Tibial nerve (tissue), 4 donors: ENCODE measurements around the gene TCP11L2. TPM values are rescaled to one million over a fixed set of nuclear protein-coding genes. Genes with fewer than 3 reads are reported as not detected.

Experiments
- DNase-seq, 2 donors: peaks; one replicate each; pipeline ENCODE4 v3.0.0-alpha.2; 2019; ENCODE audit warnings: low spot score in 2 of 2
- H3K27ac ChIP-seq, 4 donors: fragments of 200-600 bp; sonication (generic) in 3 of 4; one replicate each; pipeline ENCODE4 v1.5.1; 2017 to 2019; ENCODE audit warnings: mild to moderate bottlenecking in 1 of 4
- H3K27me3 ChIP-seq, 2 donors: fragments of 200-600 bp; sonication (generic) in 1 of 2; one replicate each; pipeline versions ENCODE4 v1.5.1 to v1.6.0; 2017 to 2019
- H3K36me3 ChIP-seq, 3 donors: fragments of 200-600 bp; sonication (generic); one replicate each; pipeline ENCODE4 v1.5.1; 2018 to 2019
- H3K4me1 ChIP-seq, 4 donors: fragments of 200-600 bp; sonication (generic) in 3 of 4; one replicate each; pipeline ENCODE4 v1.5.1; 2017 to 2019
- H3K4me3 ChIP-seq, 4 donors: fragments of 200-600 bp; sonication (generic) in 3 of 4; one replicate each; pipeline ENCODE4 v1.5.1; 2017 to 2019; ENCODE audit warnings: mild to moderate bottlenecking in 1 of 4, moderate library complexity in 1 of 4
- H3K9me3 ChIP-seq, 4 donors: fragments of 200-600 bp; sonication (generic) in 3 of 4; one replicate each; pipeline ENCODE4 v1.5.1; 2017 to 2019
- EP300 ChIP-seq, 2 donors: sonication (generic); formaldehyde crosslinking; IDR thresholded peaks; one replicate each; pipeline ENCODE4 v1.6.1; 2017; ENCODE audit warnings: antibody characterized with exemption in 2 of 2, mild to moderate bottlenecking in 1 of 2
- POLR2A ChIP-seq, 2 donors: fragments of 450-650 bp; IDR thresholded peaks; one replicate each; pipeline ENCODE4 v1.6.1; 2017; ENCODE audit warnings: antibody characterized with exemption in 2 of 2, mild to moderate bottlenecking in 2 of 2, moderate library complexity in 2 of 2
- WGBS, 2 donors: methylation state at CpG; one replicate each; pipeline ENCODE4 v1.1.5; 2018; 5-methylcytosine and 5-hydroxymethylcytosine counted together
- total RNA-seq, 4 donors: library from RNA; depleted of rRNA; stranded (reverse); fragments of >200 nt; gene quantifications; one replicate each; pipeline ENCODE4 v1.1.0, GENCODE V29; 2016
- TF ChIP-seq, protein P1 (sequence below), 5 experiments: fragments of 200-600 bp in 3 of 5; fragments of 450-650 bp in 2 of 5; sonication (generic) in 3 of 5; IDR thresholded peaks; one replicate each; pipeline ENCODE4 v1.5.1; 2016 to 2019; ENCODE audit warnings: antibody characterized with exemption in 5 of 5, mild to moderate bottlenecking in 3 of 5, moderate library complexity in 2 of 5

TCP11L2 gene
- total RNA-seq, 4 donors from 2014 or later: 21.6 to 34.9 (median 29.8) TPM

DNA sequence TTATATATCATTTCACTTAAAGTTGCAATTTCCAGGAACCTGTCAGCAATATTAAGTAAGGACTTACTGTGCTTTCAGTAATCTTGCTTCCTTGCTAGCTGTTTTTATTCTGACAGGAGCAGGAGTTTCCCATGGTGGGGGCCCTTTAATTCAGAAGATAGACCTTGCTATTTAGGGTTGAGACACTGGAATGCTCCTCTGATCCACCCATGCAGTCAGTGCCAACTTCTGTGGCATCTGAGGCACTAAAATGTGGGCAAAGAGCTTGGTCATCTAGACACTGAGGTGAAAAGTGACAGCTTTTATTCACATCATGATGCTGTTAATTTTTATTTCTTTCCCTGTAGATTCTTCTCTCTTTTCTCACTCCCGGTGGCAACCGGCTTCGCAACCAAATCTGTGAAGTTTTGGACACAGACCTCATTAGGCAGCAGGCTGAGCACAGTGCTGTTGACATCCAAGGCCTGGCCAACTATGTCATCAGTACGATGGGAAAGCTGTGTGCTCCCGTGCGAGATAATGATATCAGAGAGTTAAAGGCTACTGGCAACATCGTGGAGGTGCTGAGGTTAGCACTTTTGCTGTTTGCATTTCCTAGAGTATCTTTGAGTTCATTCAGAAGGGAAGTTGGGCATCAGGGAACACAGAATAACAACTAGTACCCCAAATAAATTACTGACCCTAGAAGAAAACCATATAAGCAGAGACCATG, 18.8 kb downstream of the TCP11L2 start:
- H3K36me3 ChIP-seq: peaks cover 0 to 95% (median 26%) of the 10 kb centered on the region in 3 donors
- no peaks in the 10 kb centered on the region for H3K9me3 ChIP-seq
- DNase-seq: no peak
- no peak for TF ChIP-seq EP300 (IDR thresholded peaks at IDR 0.05)
- TF ChIP-seq, protein P1, sequence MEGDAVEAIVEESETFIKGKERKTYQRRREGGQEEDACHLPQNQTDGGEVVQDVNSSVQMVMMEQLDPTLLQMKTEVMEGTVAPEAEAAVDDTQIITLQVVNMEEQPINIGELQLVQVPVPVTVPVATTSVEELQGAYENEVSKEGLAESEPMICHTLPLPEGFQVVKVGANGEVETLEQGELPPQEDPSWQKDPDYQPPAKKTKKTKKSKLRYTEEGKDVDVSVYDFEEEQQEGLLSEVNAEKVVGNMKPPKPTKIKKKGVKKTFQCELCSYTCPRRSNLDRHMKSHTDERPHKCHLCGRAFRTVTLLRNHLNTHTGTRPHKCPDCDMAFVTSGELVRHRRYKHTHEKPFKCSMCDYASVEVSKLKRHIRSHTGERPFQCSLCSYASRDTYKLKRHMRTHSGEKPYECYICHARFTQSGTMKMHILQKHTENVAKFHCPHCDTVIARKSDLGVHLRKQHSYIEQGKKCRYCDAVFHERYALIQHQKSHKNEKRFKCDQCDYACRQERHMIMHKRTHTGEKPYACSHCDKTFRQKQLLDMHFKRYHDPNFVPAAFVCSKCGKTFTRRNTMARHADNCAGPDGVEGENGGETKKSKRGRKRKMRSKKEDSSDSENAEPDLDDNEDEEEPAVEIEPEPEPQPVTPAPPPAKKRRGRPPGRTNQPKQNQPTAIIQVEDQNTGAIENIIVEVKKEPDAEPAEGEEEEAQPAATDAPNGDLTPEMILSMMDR (IDR thresholded peaks at IDR 0.05): no peak
- TF ChIP-seq POLR2A (IDR thresholded peaks at IDR 0.05): no peak
- H3K4me3 ChIP-seq: no peak overlapping the region
- no peaks in the 10 kb centered on the region for H3K27me3 ChIP-seq
- 76 to 84% methylated on average over 7 of the region's 7 CpGs for WGBS, 2 donors
- H3K27ac ChIP-seq: no peak overlapping the region
- H3K4me1 ChIP-seq: no peaks in the 10 kb centered on the region

DNA sequence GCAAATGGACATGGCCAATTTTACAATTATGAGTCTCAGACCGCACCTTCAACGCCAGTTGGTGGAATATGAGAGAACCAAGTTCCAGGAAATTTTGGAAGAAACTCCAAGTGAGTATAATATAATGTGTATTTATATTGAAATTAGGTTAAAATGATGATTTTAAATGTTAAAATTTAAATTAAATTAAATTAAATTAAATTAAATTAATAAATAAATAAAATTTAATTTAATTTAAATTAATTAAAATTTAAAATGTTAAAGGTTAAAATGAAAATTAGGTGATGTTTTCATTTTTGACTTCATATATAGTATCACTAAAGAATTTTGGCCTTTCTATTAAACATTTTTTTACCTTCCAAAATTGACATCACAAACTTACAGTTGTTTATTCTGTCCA, 21.0 kb downstream of the TCP11L2 start:
- Histone ChIP-seq H3K36me3 (peaks cover 0 to 91% (median 26%) of the 10 kb centered on the region in 3 donors), H3K27ac (no peak overlapping the region), H3K4me1 (peaks cover 0 to under 1% (median 0%) of the 10 kb centered on the region in 4 donors), H3K4me3 (no peak overlapping the region), H3K27me3 (no peaks in the 10 kb centered on the region), H3K9me3 (no peaks in the 10 kb centered on the region)
- 96 to 97% methylated on average over 2 of the region's 2 CpGs for WGBS, 2 donors
- TF ChIP-seq POLR2A (IDR thresholded peaks at IDR 0.05) (no peak), EP300 (IDR thresholded peaks at IDR 0.05) (no peak)
- TF ChIP-seq, protein P1 (IDR thresholded peaks at IDR 0.05): no peak
- DNase-seq: no peak

DNA sequence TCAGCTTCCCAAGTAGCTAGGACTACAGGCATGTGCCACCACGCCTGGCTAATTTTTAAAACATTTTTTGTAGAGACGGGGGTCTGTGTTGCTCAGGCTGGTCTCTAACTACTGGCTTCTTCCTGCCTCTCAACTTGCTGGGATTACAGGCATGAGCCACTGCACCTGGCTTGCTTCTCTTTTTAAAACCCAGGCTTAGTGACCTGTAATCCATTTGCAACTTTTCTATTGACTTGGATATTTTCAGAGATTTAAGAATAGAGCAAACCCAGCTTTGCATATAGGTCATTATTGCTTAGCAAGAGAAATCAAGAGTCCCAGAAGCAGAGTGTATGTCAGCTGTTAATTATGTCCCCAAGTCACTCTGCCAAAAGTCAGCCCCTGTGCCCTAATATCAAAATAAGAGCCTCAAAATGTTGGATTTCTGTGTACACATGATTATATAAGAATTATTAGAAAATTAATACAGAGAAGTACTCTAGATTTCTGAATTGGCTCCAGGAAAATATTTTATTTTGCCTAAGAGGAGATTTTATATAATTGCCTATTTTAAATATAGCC, 24.9 kb downstream of the TCP11L2 start:
- Histone ChIP-seq H3K36me3 (peaks cover 0 to 88% (median 11%) of the 10 kb centered on the region in 3 donors), H3K4me3 (no peak overlapping the region), H3K9me3 (no peaks in the 10 kb centered on the region), H3K4me1 (peaks cover 0 to 12% (median 0%) of the 10 kb centered on the region in 4 donors), H3K27ac (no peak overlapping the region), H3K27me3 (no peaks in the 10 kb centered on the region)
- DNase-seq: no peak
- TF ChIP-seq POLR2A (IDR thresholded peaks at IDR 0.05): no peak
- TF ChIP-seq EP300 (IDR thresholded peaks at IDR 0.05): no peak
- TF ChIP-seq, protein P1 (IDR thresholded peaks at IDR 0.05): no peak
- WGBS, 2 donors: 67 to 68% methylated on average over 2 of the region's 2 CpGs

DNA sequence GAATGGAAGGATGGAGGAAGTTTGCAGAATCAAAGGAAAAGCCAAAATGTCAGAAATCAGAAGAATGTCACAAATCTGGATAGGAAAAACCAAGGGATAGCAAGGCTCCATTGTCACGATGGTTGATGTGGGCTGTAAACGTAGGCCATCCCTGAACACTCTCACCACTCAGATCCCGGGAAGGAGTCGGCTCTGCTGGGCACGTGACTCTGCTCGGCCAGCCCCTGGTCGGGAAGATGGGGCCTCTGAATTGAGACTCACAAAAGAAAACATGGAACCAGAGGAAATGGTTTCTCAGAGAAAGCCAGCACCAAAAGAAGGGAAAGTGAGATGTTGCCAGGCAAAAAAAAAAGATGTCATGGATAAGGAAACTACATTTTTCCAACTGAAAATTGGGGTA, 26.2 kb downstream of the TCP11L2 start:
- Histone ChIP-seq H3K4me3 (no peak overlapping the region), H3K4me1 (peaks cover 0 to 12% (median 0%) of the 10 kb centered on the region in 4 donors), H3K27me3 (no peaks in the 10 kb centered on the region), H3K36me3 (peaks cover 0 to 83% (median 5%) of the 10 kb centered on the region in 3 donors), H3K27ac (no peak overlapping the region), H3K9me3 (no peaks in the 10 kb centered on the region)
- WGBS, 2 donors: 59 to 60% methylated on average over 7 of the region's 7 CpGs
- no peak for DNase-seq
- TF ChIP-seq, protein P1 (IDR thresholded peaks at IDR 0.05): no peak
- TF ChIP-seq POLR2A (IDR thresholded peaks at IDR 0.05) (no peak), EP300 (IDR thresholded peaks at IDR 0.05) (no peak)
